Endometrial microvascular endothelial cells (primary cell): Measurements from ENCODE around the gene ABCA7. TPM values are rescaled to one million over a fixed set of nuclear protein-coding genes. Genes with fewer than 3 reads are reported as not detected.

ENCODE experiments used
- in situ Hi-C: cut with HindIII; loops from 2 replicates; pipeline ENCODE4 v1.10.0; 2017; ENCODE audit warnings: low sequenced_read_pairs, low pct_unique_long_range_greater_than_20kb; ENCODE audit errors: inconsistent ontology term
- total RNA-seq: library from RNA; depleted of rRNA; stranded (reverse); fragments of >200 nt; gene quantifications from one replicate; pipeline ENCODE4 v1.2.3, GENCODE V29; 2015; ENCODE audit errors: inconsistent ontology term

The ABCA7 gene
- total RNA-seq, 1 donor from 2014 or later: 1.8 TPM

DNA sequence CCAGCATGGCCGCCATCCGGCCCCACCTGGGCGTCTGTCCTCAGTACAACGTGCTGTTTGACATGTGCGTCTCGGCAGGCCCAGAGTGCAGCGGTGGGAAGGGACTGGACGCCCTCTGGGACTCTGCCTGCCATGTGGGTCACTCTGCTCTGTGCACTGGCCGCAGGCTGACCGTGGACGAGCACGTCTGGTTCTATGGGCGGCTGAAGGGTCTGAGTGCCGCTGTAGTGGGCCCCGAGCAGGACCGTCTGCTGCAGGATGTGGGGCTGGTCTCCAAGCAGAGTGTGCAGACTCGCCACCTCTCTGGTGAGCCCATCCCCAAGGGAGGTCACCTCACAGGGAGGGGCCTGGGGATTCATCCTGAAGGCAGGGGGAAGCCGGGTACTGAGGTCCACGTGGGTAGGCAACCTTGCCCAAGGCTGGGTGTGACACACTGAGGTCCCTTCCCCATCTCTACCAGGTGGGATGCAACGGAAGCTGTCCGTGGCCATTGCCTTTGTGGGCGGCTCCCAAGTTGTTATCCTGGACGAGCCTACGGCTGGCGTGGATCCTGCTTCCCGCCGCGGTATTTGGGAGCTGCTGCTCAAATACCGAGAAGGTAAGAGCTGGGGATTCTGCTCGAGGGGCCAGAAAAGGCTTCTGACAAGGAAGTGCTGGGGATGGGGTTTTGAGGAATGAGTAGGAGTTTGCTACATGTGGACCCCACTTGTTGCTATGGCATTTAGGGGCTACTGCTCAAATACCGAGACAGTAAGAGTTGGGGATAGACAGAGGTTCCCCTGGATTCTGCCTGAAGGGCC, 11.3 kb downstream of the ABCA7 start:
- in situ Hi-C loops: no loop called here

DNA sequence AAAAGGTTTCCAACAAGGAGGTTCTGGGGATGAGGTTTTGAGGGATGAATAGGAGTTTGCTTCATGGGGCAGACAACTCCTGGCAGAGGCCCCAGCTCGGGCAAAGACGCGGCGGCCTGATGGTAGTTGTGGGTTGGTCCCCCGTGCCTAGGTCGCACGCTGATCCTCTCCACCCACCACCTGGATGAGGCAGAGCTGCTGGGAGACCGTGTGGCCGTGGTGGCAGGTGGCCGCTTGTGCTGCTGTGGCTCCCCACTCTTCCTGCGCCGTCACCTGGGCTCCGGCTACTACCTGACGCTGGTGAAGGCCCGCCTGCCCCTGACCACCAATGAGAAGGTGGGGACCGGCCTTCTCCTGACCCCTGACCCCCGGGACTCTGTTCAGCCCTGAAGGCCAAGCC, 11.9 kb downstream of the ABCA7 start:
- in situ Hi-C loops: no loop called here

DNA sequence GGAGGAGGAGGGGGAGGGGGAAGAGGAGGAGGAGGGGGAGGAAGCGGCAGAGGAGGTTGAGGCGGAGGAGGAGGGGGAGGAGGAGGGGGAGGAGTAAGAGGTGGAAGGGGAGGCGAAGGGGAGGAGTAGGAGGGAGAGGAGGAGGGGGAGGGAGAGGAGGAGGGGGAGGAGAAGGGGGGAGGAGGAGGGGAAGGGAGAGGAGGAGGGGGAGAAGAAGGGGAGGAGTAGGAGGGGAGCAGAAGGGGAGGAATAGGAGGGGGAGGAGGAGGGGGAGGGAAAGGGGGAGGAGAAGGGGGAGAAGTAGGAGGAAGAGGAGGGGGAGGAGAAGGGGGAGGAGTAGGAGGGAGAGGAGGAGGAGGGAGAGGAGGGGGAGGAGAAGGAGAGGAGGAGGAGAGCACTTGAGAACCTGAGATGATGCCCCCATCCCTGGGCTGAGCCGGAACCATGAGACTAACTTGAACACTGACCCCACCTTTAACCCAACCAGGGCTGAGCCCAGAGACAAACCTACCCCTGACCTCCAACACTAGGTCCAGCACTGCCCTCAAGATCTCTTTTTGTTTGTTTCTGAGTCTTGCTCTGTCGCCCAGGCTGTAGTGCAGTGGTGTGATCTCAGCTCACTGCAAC, 12.6 kb downstream of the ABCA7 start:
- in situ Hi-C loops: no loop called here

DNA sequence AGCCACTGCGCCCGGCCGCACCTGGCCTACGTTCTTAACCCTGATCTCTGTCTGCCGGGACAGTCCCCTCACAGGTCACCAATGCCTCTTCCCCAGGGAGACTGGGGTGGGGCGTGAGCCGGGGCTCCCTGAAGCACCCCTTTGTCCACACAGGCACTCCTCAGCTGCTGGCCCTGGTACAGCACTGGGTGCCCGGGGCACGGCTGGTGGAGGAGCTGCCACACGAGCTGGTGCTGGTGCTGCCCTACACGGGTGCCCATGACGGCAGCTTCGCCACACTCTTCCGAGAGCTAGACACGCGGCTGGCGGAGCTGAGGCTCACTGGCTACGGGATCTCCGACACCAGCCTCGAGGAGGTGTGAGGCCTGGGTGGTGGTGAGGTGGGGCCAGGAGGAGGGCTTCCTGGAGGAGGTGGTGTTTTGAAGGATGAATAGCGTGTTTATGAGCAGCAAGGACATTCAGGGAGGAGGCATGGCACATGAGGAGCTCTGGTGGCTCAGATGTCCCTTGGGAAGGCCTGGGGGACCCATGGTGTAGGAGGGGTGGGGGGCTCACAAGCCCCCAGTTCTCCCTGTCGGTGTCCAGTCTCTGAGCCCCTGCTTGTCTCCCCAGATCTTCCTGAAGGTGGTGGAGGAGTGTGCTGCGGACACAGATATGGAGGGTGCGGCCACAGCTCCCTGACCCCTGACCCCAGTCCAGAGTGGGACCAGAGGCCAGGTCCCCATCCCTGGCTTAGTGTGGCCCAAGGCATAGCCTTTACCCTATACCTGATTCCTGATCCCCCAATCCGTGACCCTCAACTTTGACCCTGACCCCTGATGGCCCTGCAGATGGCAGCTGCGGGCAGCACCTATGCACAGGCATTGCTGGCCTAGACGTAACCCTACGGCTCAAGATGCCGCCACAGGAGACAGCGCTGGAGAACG, 13.5 kb downstream of the ABCA7 start:
- in situ Hi-C loops: no loop called here

DNA sequence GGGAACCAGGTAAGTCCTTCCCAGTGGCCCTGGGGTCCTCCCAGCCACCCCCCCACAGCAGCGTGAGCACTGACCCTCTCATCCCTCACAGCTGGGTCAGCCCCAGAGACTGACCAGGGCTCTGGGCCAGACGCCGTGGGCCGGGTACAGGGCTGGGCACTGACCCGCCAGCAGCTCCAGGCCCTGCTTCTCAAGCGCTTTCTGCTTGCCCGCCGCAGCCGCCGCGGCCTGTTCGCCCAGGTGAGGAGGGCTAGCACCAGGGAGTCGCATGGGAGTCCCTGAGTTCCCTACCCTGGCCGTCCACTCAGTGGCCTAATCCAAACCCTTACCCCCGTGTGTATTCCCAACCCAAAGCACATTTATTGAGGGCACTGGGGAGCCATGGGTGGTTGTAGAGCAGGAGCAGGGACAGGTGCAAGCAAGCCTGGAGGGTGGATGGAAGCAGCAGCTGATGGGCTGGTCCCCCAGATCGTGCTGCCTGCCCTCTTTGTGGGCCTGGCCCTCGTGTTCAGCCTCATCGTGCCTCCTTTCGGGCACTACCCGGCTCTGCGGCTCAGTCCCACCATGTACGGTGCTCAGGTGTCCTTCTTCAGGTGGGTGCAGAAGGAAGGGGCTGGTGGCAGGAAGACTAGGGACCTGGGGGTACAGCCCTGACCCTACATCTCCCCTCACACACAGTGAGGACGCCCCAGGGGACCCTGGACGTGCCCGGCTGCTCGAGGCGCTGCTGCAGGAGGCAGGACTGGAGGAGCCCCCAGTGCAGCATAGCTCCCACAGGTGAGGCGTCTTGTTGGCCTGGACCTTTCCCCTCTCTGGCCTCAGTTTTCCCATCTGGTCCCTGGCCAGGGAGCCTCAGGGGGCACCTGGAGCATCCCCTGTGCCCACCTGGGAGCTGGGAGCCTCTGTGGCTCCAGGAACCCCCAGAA, 14.5 kb downstream of the ABCA7 start:
- in situ Hi-C loops: no loop called here

DNA sequence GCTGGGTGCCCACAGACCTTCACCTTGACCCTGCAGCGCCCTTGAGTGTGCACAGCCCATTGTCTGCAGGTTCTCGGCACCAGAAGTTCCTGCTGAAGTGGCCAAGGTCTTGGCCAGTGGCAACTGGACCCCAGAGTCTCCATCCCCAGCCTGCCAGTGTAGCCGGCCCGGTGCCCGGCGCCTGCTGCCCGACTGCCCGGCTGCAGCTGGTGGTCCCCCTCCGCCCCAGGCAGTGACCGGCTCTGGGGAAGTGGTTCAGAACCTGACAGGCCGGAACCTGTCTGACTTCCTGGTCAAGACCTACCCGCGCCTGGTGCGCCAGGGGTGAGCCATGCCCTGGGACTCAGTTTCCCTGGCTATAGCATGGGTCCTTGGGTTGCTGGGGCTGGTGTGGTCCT, 15.1 kb downstream of the ABCA7 start:
- in situ Hi-C loops: no loop called here

DNA sequence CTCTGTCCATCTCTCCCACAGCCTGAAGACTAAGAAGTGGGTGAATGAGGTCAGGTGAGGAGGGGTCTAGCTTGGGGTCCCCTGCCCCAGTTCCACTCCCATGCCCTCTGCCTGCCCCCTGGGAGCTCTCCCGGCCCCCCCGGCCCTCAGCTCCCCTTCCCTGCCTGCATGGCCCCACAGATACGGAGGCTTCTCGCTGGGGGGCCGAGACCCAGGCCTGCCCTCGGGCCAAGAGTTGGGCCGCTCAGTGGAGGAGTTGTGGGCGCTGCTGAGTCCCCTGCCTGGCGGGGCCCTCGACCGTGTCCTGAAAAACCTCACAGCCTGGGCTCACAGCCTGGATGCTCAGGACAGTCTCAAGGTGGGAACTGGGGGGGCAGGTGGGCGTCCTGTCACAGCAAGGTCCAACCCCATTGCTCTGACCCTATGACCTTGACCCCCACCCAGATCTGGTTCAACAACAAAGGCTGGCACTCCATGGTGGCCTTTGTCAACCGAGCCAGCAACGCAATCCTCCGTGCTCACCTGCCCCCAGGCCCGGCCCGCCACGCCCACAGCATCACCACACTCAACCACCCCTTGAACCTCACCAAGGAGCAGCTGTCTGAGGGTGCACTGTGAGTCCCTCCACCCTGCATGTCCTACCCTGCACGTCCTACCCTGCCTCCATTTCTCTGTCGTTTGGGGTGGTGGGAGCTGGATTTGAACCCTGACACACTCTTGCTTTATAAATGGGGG, 16.1 kb downstream of the ABCA7 start:
- in situ Hi-C loops: no loop called here

DNA sequence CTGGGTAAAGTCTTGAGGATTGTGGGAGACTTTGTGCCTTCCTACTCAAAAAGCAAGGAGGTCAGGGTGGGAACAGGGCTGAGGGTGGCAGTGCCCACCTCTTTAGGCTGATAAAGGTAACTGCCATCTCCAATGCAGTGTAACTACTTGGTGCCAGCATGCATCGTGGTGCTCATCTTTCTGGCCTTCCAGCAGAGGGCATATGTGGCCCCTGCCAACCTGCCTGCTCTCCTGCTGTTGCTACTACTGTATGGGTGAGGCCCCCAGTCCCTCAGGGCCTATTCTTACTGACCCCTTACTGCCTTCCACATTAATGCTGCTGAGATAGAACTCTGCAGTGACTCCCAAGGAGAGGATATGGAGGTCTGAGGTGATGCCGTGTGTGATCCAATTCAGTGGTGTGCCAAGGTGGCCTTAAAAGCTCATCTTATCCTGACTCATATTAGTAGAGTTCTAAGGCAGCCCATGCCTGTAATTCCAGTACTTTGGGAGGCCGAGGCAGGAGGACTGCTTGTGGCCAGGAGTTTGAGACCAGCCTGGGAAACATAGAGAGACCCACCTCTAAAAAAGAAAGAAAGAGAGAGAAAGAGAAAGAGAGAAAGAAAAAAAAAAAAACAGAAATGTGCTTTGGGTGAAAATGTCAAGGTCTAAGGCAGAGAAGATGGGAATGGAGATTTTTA, 17.4 kb downstream of the ABCA7 start:
- in situ Hi-C loops: no loop called here

DNA sequence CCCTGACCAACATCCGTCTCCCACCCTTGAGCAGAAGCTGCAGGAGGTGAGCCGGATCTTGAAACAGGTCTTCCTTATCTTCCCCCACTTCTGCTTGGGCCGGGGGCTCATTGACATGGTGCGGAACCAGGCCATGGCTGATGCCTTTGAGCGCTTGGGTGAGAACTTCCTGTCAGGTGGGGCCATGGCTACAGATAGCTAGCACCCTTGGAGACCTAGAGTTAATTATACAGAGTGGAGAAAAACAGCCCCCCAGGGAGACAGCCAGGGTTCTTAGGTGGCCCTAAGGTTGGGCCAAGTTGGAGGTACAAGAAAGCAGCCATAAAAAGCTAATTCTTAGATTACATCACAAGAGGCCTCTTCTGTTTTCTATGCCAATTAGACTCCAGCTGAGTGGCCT, 18.2 kb downstream of the ABCA7 start:
- in situ Hi-C loops: no loop called here

DNA sequence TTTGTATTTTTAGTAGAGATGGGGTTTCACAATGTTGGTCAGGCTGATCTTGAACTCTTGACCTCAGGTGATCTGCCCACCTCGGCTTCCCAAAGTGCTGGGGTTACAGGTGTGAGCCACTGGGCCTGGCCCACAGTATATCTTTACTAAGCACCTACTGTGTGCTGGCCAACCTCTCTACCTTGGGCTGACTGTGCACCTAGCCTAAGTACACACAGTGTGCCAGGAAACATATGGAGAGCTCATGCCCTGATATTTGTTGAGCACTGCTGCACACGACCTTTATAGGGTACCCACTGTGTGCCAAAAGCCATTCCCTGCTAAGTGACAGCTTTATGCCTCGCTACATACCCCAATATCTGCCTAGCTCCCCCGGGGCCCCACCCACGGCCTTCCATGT, 20.8 kb downstream of the ABCA7 start:
- in situ Hi-C loops: no loop called here

DNA sequence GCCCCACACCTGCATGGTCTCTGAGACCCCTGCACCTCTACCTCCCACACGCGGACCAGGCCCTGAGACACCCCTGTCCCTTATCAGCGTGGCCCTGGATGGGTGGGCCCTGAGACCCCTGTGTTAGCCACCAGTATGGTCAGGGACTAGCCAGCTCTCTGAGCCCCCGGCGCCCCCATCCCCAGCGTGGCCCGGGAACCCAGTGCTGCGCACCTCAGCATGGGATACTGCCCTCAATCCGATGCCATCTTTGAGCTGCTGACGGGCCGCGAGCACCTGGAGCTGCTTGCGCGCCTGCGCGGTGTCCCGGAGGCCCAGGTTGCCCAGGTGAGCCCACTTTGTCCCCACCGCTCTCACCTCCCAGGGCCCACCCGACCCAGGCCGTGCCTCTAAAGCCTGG, 22.1 kb downstream of the ABCA7 start:
- in situ Hi-C loops: no loop called here

DNA sequence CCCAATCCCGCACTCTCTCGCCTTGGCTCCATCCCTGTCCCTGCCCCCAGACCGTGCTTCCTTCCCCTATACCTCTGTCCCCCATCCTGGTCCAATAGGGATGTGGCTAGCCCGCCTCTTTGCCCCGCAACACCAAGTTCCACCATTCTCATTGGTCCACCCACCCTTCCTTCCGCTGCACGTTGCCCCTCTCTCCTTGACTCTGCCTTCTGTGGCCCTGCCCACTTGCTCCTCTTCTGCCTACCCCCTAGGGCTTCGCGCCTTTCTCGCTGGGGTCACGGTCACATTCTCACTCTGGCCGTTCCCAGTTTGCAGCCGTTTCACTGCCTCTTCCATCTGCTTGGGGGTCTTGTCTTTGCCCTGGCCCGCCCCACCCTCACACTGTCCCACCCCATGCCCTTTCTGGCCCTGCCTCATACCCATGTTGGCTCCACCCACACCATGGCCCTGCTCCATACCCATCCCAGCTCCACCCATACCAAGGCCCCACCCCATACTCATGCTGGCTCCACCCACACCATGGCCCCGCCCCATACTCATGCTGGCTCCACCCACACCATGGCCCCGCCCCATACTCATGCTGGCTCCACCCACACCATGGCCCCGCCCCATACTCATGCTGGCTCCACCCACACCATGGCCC, 22.6 kb downstream of the ABCA7 start:
- in situ Hi-C loops: no loop called here

DNA sequence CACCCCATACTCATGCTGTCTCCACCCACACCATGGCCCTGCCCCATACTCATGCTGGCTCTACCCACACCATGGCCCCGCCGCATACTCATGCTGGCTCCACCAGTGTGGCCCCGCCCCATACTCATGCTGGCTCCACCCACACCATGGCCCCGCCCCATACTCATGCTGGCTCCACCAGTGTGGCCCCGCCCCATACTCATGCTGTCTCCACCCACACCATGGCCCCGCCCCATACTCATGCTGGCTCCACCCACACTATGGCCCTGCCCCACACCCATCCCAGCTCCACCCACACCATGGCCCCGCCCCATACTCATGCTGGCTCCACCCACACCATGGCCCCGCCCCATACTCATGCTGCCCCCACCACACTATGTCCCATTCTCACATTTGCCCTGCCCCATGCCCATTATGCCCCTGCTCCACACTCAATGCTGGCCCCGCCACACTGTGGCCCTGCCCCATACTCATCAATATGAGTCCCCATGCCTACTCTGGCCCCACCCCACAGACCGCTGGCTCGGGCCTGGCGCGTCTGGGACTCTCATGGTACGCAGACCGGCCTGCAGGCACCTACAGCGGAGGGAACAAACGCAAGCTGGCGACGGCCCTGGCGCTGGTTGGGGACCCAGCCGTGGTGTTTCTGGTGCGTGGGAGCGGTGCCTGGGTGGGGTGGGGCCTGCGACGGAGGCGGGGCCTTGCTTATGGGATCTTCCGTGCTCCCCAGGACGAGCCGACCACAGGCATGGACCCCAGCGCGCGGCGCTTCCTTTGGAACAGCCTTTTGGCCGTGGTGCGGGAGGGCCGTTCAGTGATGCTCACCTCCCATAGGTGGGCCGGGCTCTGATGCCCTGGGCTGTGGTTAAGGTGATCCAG, 23.4 kb downstream of the ABCA7 start:
- in situ Hi-C loops: no loop called here

DNA sequence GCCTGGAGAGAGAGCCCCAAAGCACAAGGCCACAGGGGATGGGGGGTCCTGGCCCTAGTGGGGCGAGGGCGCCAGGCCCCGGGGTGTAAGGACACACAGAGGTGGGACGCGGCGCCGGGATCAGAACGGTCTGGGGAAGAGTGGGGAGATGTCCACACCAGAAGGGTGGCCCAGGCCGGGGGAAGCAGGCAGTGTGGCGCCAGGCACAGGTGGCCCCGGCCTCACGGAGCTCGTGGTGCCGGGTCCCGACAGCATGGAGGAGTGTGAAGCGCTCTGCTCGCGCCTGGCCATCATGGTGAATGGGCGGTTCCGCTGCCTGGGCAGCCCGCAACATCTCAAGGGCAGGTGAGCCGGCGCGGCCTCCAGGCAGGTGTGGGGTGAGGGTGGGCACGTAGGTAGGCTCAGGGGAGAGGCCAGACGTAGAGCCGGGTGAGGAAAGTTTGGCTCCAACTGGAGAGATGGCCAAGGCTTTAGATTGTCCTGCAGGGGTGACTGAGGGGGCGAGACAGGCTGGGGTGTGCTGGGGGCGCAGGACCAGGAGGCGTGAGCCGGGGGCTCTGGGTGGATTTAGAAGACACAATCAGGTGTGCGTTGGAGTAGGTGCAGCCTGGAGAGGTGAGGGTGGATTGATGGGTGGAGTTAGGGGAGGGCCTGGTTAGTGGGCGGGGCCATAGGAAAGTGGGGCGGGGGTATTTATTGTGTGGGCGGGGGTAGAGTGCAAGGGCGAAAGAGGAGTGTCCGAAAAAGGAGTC, 24.2 kb downstream of the ABCA7 start:
- in situ Hi-C loops: no loop called here
